Stimulated activated CD8-positive, alpha-beta memory T cell treated with anti-CD3 and anti-CD28 coated beads, Interleukin-15, amount 100 ng/mL, for 4 hours (primary cell): Measurements from ENCODE around the gene ZSWIM6.
A peak's percentile ranks its signal among the peaks of the same experiment; 100 is the strongest.

Source experiments
- DNase-seq, 2 donors: peaks; one replicate each; pipeline ENCODE4 v3.0.0-alpha.2; 2020; ENCODE audit warnings: low read depth in 2 of 2

ZSWIM6 gene

GRCh38 chr5:61331407-61332357 is at the start of gene ZSWIM6:
Gene ZSWIM6 (plus strand): TSS chr5:61332258. CDS start chr5:61332273, 15 bp downstream.
- DNase-seq, result peak; percentile 96 to 98

- no peak for DNase-seq
These were observed 48.6 kb upstream of the ZSWIM6 start for GRCh38 chr5:61283471-61283870.

GRCh38 chr5:61285531-61285930 is 46.5 kb upstream of the ZSWIM6 start:
- no peak for DNase-seq

GRCh38 chr5:61286446-61287132 is 45.5 kb upstream of the ZSWIM6 start:
- no peak for DNase-seq

- no peak for DNase-seq
These were observed 44.6 kb upstream of the ZSWIM6 start for GRCh38 chr5:61287474-61287873.

- DNase-seq, result no peak
These were observed 42.8 kb upstream of the ZSWIM6 start for GRCh38 chr5:61289241-61289640.

GRCh38 chr5:61289669-61290306 is 42.3 kb upstream of the ZSWIM6 start:
- DNase-seq, result no peak

GRCh38 chr5:61290791-61291210 is 41.3 kb upstream of the ZSWIM6 start:
- no peak for DNase-seq

- DNase-seq, result no peak
These were observed 39.9 kb upstream of the ZSWIM6 start for GRCh38 chr5:61292062-61292657.

GRCh38 chr5:61293071-61293470 is 39.0 kb upstream of the ZSWIM6 start:
- DNase-seq, result no peak

- no peak for DNase-seq
These were observed 38.2 kb upstream of the ZSWIM6 start for GRCh38 chr5:61293873-61294272.

- DNase-seq, result no peak
These were observed 36.7 kb upstream of the ZSWIM6 start for GRCh38 chr5:61295365-61295764.

- DNase-seq, result no peak
These were observed 34.0 kb upstream of the ZSWIM6 start for GRCh38 chr5:61298066-61298465.

- DNase-seq, result no peak
These were observed 33.5 kb upstream of the ZSWIM6 start for GRCh38 chr5:61298580-61298979.

GRCh38 chr5:61299261-61299681 is 32.8 kb upstream of the ZSWIM6 start:
- no peak for DNase-seq

GRCh38 chr5:61301341-61302199 is 30.5 kb upstream of the ZSWIM6 start:
- DNase-seq, result no peak

GRCh38 chr5:61302200-61302563 is 29.9 kb upstream of the ZSWIM6 start:
- no peak for DNase-seq

GRCh38 chr5:61303346-61303745 is 28.7 kb upstream of the ZSWIM6 start:
- DNase-seq, result no peak

- no peak for DNase-seq
These were observed 27.3 kb upstream of the ZSWIM6 start for GRCh38 chr5:61304590-61305381.

GRCh38 chr5:61306531-61307131 is 25.4 kb upstream of the ZSWIM6 start:
- DNase-seq, result no peak
